GM23248 (cell line): Measurements from ENCODE around the gene MMP7.

Experiments
- EZH2 ChIP-seq: fragments of 200-600 bp; sonication (generic); IDR thresholded peaks from 2 replicates; pipeline ENCODE4 v1.6.1; 2018; ENCODE audit warnings: antibody characterized with exemption, mild to moderate bottlenecking; ENCODE audit not compliant: insufficient read depth, poor library complexity, severe bottlenecking
- EZH2phosphoT487 ChIP-seq: fragments of 200-600 bp; sonication (generic); IDR thresholded peaks from 2 replicates; pipeline ENCODE4 v1.6.1; 2018; ENCODE audit warnings: antibody characterized with exemption, moderate library complexity, mild to moderate bottlenecking, low read depth; ENCODE audit not compliant: insufficient read depth

GRCh38 chr11:102495161-102496042, 35.1 kb downstream of the MMP7 start:
- TF ChIP-seq EZH2 (no peak), EZH2phosphoT487 (no peak)
